ENCODE measurements around the gene HOXC6. TPM values are rescaled to one million over a fixed set of nuclear protein-coding genes. Genes with fewer than 3 reads are reported as not detected.

HOXC6 gene
- polyA plus RNA-seq, 3 donors, result 31.7 to 44.4 (median 36.6) TPM

DNA sequence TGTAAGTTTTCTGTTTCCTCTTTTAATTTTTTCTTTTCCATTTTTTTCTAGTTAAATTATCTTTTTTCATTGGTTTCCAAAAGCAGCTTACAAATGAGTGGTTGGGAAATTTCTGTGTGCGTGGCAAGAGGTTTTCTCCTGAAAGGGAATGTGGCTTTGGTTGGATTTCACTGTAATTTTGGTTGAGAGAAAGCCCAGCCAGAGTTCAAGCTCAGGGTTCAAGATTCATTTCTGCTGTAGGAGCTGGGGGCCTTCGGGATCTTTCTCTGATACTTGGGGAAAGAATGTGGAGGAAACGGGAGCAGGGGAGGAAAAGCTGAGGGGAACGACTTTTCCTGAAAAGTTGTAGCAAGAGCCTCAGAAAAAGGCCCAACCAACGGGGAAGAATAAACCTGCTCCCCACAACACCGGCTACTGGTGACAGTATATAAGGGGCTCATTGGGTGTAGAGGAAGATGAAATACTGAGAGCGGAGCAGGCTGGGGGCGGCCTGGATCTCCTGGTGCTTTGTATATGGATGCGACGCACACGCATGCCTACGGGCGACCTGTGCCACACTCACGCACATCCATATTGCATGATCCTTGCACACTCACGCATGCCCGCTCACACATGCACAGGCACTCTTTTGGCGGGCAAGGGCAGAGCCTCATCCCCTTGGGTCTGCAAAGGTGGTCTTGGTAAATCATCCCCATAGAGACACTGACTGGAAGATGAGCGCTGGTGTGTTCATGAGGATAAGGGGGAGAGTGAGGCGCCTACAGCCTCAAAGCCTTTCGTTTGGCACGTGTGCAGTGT is 41.4 kb upstream of the HOXC6 start:
- DNase-seq (ENCODE audit: extremely low read depth in 1 of 11, low read depth in 9 of 11, low spot score in 4 of 11), result no peak

DNA sequence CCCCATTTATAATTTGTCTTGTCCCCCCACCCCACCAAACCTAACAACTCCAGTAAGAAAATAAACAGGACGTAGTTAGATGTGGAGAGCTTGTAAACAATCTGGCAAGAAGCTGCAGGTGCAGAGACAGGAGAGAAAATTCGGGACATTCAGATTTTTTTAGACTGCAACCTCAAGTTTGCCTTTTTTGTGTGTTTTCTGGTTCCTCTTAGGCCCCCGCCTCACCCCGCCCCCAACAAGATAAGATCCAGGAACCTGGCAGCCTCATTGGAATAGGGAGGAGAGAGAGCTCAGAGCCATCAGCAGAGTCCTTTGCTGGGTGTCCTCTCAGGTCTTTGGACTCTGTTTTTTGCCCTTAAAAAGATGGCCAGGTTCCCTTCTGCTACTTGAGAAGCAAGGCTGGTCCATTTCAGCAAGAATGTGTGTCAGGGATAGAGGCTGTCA is 40.4 kb upstream of the HOXC6 start:
- DNase-seq (ENCODE audit: extremely low read depth in 1 of 11, low read depth in 9 of 11, low spot score in 4 of 11), result no peak

DNA sequence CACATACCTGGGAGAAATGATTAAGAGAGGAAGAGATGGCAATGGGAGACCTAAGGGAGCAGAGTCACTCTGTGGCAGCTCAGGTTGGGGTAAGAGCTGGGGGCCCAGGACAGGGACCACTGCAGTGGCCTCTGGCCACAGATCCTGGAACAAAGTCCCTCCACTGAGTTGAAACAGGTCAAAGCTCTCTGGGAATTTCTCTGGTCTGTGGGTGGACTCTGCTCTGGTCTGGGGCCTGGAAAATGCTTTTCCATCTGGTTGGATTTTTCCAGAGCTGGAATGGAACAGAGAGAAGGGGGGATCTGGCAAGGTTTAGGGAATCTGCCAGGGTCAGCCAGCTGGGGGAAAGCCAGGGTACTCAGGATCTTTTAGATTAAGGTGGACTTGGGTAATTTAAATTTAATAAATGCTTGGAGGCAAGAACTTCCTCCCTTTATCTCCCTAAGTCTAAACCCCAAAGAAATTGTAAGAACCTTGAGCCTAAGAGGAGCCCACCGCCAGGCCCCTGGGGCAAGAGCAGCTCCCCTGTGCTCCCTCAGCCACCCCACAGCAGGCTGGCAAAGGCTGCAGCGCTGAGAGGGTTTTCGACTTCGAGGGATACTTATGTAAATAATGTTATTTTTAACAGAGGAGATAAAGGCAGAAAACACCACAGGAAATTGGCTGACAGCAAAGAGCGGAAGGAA is 39.6 kb upstream of the HOXC6 start:
- DNase-seq (ENCODE audit: extremely low read depth in 1 of 11, low read depth in 9 of 11, low spot score in 4 of 11), result no peak

DNA sequence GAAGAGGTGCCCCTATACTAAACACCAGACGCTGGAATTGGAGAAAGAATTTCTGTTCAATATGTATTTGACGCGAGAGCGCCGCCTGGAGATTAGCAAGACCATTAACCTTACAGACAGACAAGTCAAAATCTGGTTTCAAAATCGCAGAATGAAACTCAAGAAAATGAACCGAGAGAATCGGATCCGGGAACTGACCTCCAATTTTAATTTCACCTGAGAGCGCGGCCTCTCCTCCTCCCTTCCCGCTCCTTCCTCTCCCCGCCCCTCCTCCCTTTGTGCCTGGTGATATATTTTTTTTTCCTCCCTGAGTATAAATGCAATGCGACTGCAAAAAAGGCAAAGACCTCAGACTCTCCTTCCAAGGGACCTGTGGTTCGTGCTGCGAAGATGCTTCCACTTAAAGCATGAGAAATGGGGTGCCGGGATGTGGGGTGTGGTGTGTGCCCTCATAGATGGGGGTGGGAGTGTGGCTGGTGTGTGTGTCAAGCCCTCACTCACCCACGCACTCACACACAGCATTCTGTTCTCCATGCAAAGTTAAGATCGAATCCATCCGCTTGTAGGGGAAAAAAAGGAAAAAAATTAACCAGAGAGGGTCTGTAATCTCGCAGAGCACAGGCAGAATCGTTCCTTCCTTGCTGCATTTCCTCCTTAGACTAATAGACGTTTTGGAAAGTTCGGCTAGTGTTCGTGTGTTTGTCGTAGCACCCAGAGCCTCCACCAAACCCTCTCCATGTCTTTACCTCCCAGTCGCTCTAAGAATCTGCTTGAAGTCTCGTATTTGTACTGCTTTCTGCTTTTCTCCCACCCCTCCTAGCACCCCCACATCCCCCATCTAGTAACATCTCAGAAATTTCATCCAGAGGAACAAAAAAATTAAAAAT is 38.8 kb upstream of the HOXC6 start:
- DNase-seq (ENCODE audit: extremely low read depth in 1 of 11, low read depth in 9 of 11, low spot score in 4 of 11), result no peak

DNA sequence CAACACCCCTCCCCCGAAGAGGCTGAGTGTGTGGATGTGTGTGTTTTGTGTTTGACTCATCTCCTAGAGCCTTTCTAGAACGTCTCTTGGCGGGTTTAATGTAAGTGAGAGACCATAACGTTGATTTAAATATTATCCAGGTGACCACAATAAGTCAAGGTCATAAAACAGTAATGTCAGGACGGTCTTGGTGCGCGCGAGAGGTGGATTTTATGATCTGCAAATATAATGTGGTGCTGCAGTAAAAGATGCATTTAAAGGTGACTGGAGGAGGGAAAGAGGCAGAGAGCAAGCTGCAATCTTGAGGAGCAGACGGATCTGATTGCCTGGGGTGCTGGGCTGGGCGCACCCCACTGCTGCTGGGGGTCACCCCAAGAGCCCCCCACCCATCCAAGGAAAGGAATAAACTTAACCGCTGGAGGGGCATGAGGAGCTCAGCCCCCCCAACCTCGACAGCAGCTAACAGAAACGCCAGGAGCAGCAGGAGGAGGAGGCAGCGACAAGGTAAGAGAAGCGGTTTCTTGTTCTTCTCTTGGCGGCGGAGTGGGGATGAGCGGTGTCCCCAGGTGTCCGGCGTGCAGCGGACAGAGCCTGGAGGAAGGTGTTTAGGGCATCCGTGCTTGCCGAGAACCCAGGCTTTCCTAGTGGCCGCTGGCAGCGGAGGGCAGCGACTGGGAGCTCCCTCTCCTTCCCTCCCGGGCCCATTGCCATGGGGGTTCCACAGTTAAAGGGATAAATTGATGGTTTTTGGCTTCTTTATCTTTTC is 37.7 kb upstream of the HOXC6 start:
- no peak for DNase-seq (ENCODE audit: extremely low read depth in 1 of 11, low read depth in 9 of 11, low spot score in 4 of 11)

DNA sequence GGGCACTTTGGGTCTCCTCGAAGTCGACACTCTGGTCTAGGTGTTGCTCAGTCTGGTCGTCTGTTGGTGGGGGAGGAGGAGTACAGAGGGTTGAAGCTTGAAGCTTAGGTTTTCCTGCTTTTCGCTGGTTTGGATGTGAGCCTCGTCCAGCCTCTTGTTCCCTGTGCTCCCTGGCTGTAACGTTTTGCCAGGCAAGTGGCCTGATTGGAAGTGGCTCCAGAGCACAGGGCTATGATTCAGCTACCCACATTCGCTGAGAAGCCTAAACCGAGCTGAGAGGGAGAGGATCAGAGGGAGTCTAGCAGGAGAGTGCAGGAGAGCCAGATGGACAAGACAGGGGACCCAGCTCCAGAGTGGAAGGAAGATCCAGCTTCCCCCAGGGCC is 37.2 kb upstream of the HOXC6 start:
- no peak for DNase-seq (ENCODE audit: extremely low read depth in 1 of 11, low read depth in 9 of 11, low spot score in 4 of 11)

DNA sequence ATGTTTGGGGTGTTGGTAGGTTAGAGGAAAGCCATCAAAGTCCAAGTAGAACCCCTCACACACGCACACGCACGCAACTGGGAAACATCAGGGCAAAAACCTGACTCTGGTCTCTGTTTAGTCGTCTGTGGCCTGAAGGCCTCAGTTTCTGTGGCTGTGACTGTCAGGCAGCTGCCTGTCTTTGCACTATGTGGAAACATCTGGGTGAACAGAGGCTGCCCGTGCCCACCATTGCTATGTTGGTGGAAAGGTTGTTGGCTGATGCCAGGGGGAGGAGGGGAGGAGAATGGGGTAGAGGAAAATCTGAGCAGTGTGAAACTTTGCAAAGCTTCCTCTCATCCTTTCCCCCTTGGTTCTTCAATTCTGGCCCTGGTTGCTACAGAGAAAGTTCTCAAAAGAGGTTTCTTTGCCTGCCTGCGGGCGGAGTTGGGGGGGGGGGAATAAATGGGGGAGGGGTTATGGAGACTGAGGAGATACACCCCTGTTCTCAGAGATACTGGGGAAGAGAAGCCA is 35.8 kb upstream of the HOXC6 start:
- no peak for DNase-seq (ENCODE audit: extremely low read depth in 1 of 11, low read depth in 9 of 11, low spot score in 4 of 11)

DNA sequence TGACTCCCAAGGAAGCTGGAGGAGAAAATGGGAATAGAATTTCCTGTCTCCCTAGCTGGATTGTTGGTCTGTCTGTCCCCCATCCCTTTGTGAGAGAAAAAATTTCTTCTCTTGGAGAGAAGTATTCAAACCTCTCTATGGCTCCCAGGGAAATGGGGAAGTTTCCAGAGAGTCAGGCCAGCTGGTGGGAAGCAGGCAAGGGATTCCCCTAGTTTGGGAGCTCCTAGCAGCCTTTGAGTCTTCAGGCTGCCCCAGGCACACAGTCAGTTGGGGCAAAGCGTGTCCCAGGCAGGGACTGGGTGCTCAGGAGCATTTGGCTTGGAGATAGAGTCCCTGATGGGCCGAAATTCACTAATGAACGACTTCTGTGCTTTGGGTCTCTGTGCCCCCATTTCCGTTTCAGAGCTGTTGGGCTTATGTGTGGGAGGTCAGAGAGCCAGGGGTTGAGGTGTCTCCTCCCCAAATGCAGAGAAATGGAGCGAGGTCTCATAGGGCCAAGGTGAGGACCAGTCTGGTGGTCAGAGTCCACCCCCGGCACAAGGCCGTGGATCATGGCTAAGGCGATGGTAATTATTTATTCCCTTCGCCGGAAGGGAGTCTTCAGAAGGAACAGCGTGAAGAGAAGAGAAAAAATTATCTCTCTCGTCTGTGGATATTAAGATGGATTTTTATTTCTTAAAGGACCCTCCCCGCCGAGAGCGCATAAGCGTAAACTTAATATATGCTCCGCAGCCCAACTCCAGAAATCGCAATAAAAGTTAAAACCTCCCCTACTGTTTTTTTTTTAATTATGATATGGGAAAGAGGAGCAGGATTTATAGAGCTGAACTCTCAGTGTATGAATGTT is 34.9 kb upstream of the HOXC6 start:
- DNase-seq (ENCODE audit: extremely low read depth in 1 of 11, low read depth in 9 of 11, low spot score in 4 of 11), result no peak

DNA sequence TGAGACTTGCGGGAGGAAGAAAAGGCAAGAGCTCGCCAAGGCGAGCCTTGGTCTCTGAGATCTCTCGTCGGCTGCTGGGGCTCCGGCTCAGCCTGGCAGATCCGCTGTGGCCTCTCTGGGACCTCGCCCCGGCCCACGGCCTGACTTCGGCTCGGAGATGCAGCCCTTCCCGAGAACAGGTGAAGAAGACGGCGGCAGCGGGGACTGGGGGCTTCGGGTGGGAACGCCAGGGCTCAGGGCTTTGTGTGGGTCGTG is 34.3 kb upstream of the HOXC6 start:
- no peak for DNase-seq (ENCODE audit: extremely low read depth in 1 of 11, low read depth in 9 of 11, low spot score in 4 of 11)

DNA sequence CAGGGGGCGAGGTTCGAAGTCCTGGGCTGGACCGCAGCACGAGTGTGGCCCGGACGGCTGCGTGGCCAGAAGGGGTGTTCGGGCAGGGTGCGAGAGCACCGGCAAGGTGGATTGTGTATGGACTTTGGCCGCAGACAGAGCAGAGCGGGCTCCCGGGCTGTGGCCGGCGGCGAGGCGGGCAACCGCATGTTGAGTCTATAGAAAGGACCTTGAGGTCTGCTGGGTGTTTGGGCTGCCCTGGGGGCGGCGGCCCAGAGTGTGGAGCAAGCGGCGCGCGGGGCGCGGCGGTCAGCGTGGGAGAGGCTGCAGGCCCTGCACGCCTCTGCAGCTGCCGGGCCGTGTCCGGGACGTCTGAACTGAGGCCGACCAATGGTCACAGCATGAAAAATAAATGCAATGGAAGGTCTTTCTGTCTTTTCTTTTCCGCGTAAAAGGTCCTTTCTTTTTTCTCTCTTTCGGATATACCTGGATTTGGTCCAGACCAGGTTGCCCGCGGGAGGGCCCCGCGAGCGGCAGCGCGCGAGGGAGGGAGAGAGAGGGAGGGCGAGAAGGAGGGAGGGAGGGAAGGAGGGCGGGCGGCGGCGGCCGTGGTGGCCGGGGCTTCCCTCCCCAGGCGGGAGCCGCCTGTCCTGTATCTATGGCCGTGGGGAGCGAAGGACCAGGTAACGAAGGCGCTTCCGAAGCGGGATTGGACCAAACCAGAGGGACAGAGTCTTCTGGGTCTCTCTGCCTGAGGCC is 33.8 kb upstream of the HOXC6 start:
- no peak for DNase-seq (ENCODE audit: extremely low read depth in 1 of 11, low read depth in 9 of 11, low spot score in 4 of 11)

DNA sequence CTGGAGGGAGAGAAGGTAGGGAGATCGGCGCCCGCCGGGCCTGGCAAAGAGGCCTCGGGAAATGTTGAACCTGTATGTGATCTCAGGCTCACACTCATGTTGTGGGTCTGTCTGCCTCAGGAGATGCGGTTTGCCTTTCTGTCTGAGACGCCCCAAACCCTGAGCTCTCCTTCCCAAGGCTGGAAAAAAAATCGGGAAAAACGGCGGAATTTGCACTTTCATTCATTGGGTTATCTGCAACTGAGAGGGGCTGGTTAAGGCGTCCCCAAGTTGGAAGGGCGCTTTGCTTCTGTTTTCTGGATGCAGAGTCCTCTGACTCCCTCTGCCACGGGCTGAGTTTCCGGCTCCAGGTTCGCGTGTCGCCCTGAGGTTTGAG is 33.2 kb upstream of the HOXC6 start:
- DNase-seq (ENCODE audit: extremely low read depth in 1 of 11, low read depth in 9 of 11, low spot score in 4 of 11), result no peak

DNA sequence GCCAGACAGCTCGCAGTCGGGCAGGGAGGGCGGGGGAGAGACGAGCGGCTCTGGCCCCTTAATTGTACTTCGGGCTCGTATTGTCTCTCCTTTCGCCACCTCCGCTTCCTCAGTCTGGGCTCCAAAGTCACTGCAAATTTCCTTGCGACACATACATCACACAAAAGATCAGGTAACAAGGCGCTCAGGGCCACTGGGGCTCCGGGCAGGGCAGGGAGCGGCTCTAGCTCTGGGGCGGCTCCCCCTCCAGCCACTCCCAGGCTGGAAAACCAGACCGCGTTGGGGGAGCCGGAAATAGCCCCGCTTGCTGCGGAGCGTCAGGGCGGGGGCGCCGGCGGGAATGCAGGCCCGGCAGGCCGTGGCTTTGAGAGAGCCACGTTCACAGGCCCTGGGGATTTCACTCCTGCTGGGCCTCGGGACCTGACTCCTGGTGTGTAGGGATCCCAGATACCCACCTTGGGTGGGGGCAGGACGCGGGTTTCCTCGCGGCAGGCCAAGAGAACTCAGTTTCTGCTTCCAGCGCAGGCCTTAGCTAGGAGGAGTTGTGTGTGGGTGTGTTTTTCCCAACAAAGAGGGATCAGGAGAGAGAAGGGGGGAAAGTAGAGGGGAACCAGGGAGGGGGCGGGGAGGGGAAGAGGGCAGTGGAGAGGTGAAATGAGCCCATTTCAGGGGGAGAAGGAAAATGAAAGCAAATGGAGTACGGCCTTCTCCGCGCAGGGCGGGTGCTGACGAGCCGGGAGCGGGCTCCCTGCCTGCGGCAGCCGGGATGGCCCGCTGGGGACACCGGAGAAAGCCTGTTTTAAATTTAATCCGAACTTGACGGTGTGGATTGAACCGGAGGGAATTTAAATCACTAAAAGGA is 32.6 kb upstream of the HOXC6 start:
- no peak for DNase-seq (ENCODE audit: extremely low read depth in 1 of 11, low read depth in 9 of 11, low spot score in 4 of 11)

DNA sequence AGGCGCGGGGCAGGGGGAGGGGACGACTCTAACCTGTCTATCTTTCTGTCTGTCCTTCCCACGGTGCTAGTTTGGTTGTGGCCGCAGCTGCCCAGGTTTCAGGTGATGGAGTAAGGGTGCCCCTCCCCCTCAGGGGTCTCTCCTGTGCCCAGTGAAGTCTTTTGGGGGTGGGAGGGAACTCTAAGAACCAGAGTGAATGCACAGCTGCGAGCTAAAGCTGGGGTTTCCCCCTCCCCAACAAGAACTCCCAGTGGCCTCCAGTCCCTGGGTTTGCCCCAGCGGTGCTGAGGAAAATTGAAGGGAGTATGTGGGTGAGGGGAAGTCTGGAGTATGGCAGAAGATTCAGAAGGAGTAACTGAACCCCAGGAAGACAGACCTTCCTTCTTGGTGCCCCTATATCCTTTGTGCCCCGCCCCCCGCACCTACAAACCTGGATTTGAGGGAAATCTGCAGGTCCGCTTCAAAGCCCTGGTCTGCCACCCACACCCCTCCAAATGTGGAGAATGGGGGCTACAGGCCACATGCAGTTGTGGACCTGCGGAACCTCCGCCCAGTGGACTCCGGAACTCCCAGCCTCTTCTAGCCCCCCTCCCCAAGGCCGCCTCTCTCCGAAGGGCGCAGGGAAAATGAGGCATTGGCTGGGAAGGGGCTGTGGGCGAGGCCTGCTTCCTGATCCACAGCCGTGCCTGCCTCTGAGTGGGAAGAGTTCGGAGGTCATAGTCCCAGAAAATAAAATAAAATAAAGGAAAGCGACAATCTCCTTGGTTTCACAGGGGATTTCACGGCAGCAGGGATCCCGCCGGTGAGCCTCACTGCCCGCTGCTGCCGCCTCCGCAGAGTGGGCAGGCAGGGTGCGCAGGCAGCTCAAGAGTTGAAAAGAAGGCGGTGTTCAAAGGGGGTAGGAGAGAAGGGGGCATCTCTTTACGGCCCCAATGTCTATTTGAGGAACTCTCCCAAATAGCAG is 31.7 kb upstream of the HOXC6 start:
- no peak for DNase-seq (ENCODE audit: extremely low read depth in 1 of 11, low read depth in 9 of 11, low spot score in 4 of 11)

DNA sequence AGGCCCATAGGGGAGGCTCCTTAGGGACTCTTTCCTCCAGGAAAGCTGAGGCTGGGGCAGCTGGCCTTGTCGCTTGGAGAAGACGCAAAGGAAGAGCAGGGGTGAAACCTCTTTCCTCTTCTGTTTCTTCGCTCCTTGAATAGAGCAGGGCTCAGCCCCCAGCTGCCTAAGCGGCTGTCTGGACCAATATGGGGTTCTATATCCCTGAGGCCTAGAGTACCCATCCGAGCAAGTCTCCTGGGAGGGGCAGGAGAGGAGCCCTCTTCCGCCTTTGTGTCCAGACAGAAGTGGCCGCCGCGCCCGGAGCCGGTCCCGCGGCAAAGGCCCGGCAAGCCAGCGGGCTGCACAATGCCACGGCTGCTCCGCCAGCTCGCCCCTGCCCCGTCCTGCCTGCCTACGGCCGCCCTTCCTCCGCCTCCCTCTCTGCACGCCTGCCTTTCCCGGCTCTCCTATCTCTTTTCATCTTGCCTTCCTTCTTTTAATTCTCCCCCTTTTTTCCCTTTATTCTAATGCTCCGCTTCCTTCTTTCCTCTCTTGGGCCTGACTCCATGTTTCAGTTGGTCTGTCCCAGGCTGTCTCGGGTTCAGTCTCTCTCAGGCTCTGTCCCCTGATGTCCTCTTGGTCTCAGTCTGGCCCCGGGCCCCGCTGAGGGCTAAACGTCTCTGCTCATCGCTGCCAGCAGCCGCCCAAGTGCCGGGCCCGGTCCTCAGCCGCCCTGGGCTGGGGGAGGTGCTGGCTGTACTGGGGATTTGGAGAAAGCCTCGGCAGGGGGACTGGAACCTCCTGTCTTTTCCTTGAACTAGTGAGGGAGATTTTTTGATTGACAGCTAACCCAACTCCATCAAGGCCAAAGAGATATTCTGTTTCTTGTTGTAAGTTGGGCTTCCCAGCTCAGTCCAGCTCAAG is 30.8 kb upstream of the HOXC6 start:
- DNase-seq (ENCODE audit: extremely low read depth in 1 of 11, low read depth in 9 of 11, low spot score in 4 of 11), result no peak

Measured in renal cortex interstitium (tissue), 11 donors.